Stomach smooth muscle (tissue), 2 donors: Measurements from ENCODE around the gene JPH4.
A peak's percentile ranks its signal among the peaks of the same experiment; 100 is the strongest.

Experiments
- H3K27ac ChIP-seq: one replicate; pipeline ENCODE4 v1.7.0; 2013; ENCODE audit warnings: mild to moderate bottlenecking, low read length, inconsistent platforms
- H3K27me3 ChIP-seq, 2 donors: one replicate each; pipeline ENCODE4 v1.7.0; 2013; ENCODE audit warnings: low read length in 2 of 2; ENCODE audit not compliant: insufficient read depth in 2 of 2, control insufficient read depth in 1 of 2
- H3K36me3 ChIP-seq, 2 donors: one replicate each; pipeline ENCODE4 v1.7.0; 2013; ENCODE audit warnings: low read length in 2 of 2; ENCODE audit not compliant: control insufficient read depth in 2 of 2, insufficient read depth in 2 of 2
- H3K4me1 ChIP-seq: one replicate; pipeline ENCODE4 v1.7.0; 2013; ENCODE audit warnings: low read length; ENCODE audit not compliant: control insufficient read depth, insufficient read depth
- H3K4me3 ChIP-seq, 2 donors: one replicate each; pipeline ENCODE4 v1.7.0; 2013; ENCODE audit warnings: low read length in 2 of 2
- H3K9ac ChIP-seq, 2 donors: one replicate each; pipeline ENCODE4 v1.7.0; 2013; ENCODE audit warnings: low read length in 2 of 2, mild to moderate bottlenecking in 1 of 2
- H3K9me3 ChIP-seq, 2 donors: one replicate each; pipeline ENCODE4 v1.7.0; 2013; ENCODE audit warnings: low read length in 2 of 2; ENCODE audit not compliant: control insufficient read depth in 2 of 2
- donor health status: healthy.
- donor health status: Pancreatic carcinoma.

JPH4 gene

GRCh38 chr14:23568021-23568599 is 10.5 kb downstream of the JPH4 start:
- H3K9me3 ChIP-seq: no peaks in the 10 kb centered on the region
- H3K4me3 ChIP-seq: peak overlapping the region in 1 of 2 donors; percentile 81
- H3K27ac ChIP-seq: no peak overlapping the region
- no peak overlapping the region for H3K9ac ChIP-seq
- H3K36me3 ChIP-seq: no peaks in the 10 kb centered on the region
- peaks cover 8 to 14% of the 10 kb centered on the region in 2 donors for H3K27me3 ChIP-seq
- peaks cover 13% of the 10 kb centered on the region for H3K4me1 ChIP-seq

- Histone ChIP-seq H3K27ac (peak within 1 kb of the TSS; percentile 49), H3K36me3 (no peaks in the 10 kb centered on the region), H3K4me3 (peak within 1 kb of the TSS; percentile 81 to 87)
Measured at GRCh38 chr14:23567186-23568020, 11.2 kb downstream of the JPH4 start, which contains the start of gene AP1G2. Gene AP1G2, minus strand, starts transcription at chr14:23567791. Its CDS starts 477 bp downstream, at chr14:23567314.

GRCh38 chr14:23566778-23567185 is 11.8 kb downstream of the JPH4 start:
- Histone ChIP-seq H3K36me3 (no peaks in the 10 kb centered on the region), H3K27ac (peak overlapping the region; percentile 31), H3K4me1 (peaks cover 15% of the 10 kb centered on the region), H3K9me3 (no peaks in the 10 kb centered on the region), H3K27me3 (peaks cover 2 to 3% of the 10 kb centered on the region in 2 donors), H3K4me3 (peak overlapping the region; percentile 81 to 87), H3K9ac (peak overlapping the region; percentile 73 to 80)

More at GRCh38 chr14:23567186-23568020, 11.2 kb downstream of the JPH4 start, which contains the start of gene AP1G2:
- Histone ChIP-seq H3K9ac (peak within 1 kb of the TSS; percentile 73 to 80), H3K9me3 (no peaks in the 10 kb centered on the region), H3K27me3 (peaks cover 6 to 7% of the 10 kb centered on the region in 2 donors), H3K4me1 (peaks cover 15% of the 10 kb centered on the region)

GRCh38 chr14:23566112-23566777 is 12.3 kb downstream of the JPH4 start:
- no peak overlapping the region for H3K9ac ChIP-seq
- no peak overlapping the region for H3K27ac ChIP-seq
- no peak overlapping the region for H3K4me3 ChIP-seq
- no peaks in the 10 kb centered on the region for H3K36me3 ChIP-seq
- H3K27me3 ChIP-seq: peaks cover 0 to 2% of the 10 kb centered on the region in 2 donors
- H3K9me3 ChIP-seq: no peaks in the 10 kb centered on the region
- peaks cover 15% of the 10 kb centered on the region for H3K4me1 ChIP-seq

GRCh38 chr14:23565626-23566025 is 13.0 kb downstream of the JPH4 start:
- Histone ChIP-seq H3K4me3 (no peak overlapping the region), H3K9ac (no peak overlapping the region), H3K27ac (no peak overlapping the region), H3K4me1 (peaks cover 15% of the 10 kb centered on the region), H3K36me3 (no peaks in the 10 kb centered on the region), H3K27me3 (peaks cover 0 to 2% of the 10 kb centered on the region in 2 donors), H3K9me3 (no peaks in the 10 kb centered on the region)

GRCh38 chr14:23564876-23565275 is 13.7 kb downstream of the JPH4 start:
- H3K4me1 ChIP-seq: peaks cover 15% of the 10 kb centered on the region
- H3K27me3 ChIP-seq: peaks cover 0 to 2% of the 10 kb centered on the region in 2 donors
- H3K9ac ChIP-seq: no peak overlapping the region
- no peak overlapping the region for H3K27ac ChIP-seq
- peaks cover 4% of the 10 kb centered on the region in 2 donors for H3K36me3 ChIP-seq
- H3K4me3 ChIP-seq: no peak overlapping the region
- H3K9me3 ChIP-seq: no peaks in the 10 kb centered on the region

GRCh38 chr14:23564181-23564812 is 14.3 kb downstream of the JPH4 start:
- H3K4me1 ChIP-seq: peaks cover 15% of the 10 kb centered on the region
- H3K9me3 ChIP-seq: no peaks in the 10 kb centered on the region
- no peak overlapping the region for H3K9ac ChIP-seq
- H3K4me3 ChIP-seq: no peak overlapping the region
- H3K27me3 ChIP-seq: no peaks in the 10 kb centered on the region
- peaks cover 4 to 5% of the 10 kb centered on the region in 2 donors for H3K36me3 ChIP-seq
- no peak overlapping the region for H3K27ac ChIP-seq

GRCh38 chr14:23563473-23564180 is 15.0 kb downstream of the JPH4 start:
- H3K4me1 ChIP-seq: peaks cover 15% of the 10 kb centered on the region
- peaks cover 4 to 10% of the 10 kb centered on the region in 2 donors for H3K36me3 ChIP-seq
- H3K9ac ChIP-seq: no peak overlapping the region
- no peaks in the 10 kb centered on the region for H3K27me3 ChIP-seq
- no peak overlapping the region for H3K27ac ChIP-seq
- H3K4me3 ChIP-seq: no peak overlapping the region
- no peaks in the 10 kb centered on the region for H3K9me3 ChIP-seq

- H3K27me3 ChIP-seq: no peaks in the 10 kb centered on the region
- no peak overlapping the region for H3K4me3 ChIP-seq
- peak overlapping the region; percentile 21 to 31 for H3K9ac ChIP-seq
- peaks cover 4 to 12% of the 10 kb centered on the region in 2 donors for H3K36me3 ChIP-seq
- peaks cover 19% of the 10 kb centered on the region for H3K4me1 ChIP-seq
- no peaks in the 10 kb centered on the region for H3K9me3 ChIP-seq
- H3K27ac ChIP-seq: peak overlapping the region; percentile 31
Measured at GRCh38 chr14:23562822-23563472, 15.6 kb downstream of the JPH4 start.
